Activated B cell treated with CpG ODN at 0.5 μM for 24 hours (primary cell): ENCODE data around the gene ADSS1. TPM values are rescaled to one million over a fixed set of nuclear protein-coding genes. Genes with fewer than 3 reads are reported as not detected.

ENCODE experiments used
- ATAC-seq: fragments of 200-7000 bp; cut with Tn5 transposase; one replicate; pipeline ENCODE4 v1.10.0; 2021; ENCODE audit warnings: low read depth, mild to moderate bottlenecking, moderate library complexity
- CTCF ChIA-PET: fragments of 350-600 bp; sonication (Branson Sonifier 250); formaldehyde crosslinking; loops from one replicate; lab custom pipeline; 2021; ENCODE audit warnings: antibody characterized with exemption; lab: Charles Lee
- POLR2A ChIA-PET: fragments of 350-600 bp; sonication (Branson Sonifier 250); formaldehyde crosslinking; loops from one replicate; lab custom pipeline; 2021; ENCODE audit warnings: antibody characterized with exemption; lab: Charles Lee
- DNase-seq: peaks from one replicate; pipeline ENCODE4 v3.0.0; 2022
- H3K27ac Mint-ChIP-seq: one replicate; pipeline ENCODE4 v1.8.0; 2020; ENCODE audit warnings: mixed read lengths
- H3K27me3 Mint-ChIP-seq: one replicate; pipeline ENCODE4 v1.8.0; 2021; ENCODE audit warnings: mixed read lengths
- H3K36me3 Mint-ChIP-seq: one replicate; pipeline ENCODE4 v1.8.0; 2021; ENCODE audit warnings: low read depth, mixed read lengths
- H3K4me1 Mint-ChIP-seq: one replicate; pipeline ENCODE4 v1.8.0; 2021; ENCODE audit warnings: mixed read lengths
- H3K4me3 Mint-ChIP-seq: one replicate; pipeline ENCODE4 v1.8.0; 2020; ENCODE audit warnings: mild to moderate bottlenecking, mixed read lengths
- H3K9me3 Mint-ChIP-seq: one replicate; pipeline ENCODE4 v1.8.0; 2020; ENCODE audit warnings: mixed read lengths
- CTCF ChIP-seq: fragments of 200-600 bp; IDR thresholded peaks from one replicate; pipeline ENCODE4 v1.8.0; 2022; ENCODE audit warnings: antibody characterized with exemption, mild to moderate bottlenecking
- intact Hi-C: fragments of 100-400 bp; cut with micrococcal nuclease; formaldehyde crosslinking; loops from one replicate; pipeline ENCODE4 v1.15.1; 2024
- total RNA-seq: library from RNA; stranded (reverse); gene quantifications from 2 replicates; pipeline ENCODE4 v1.2.3, GENCODE V29; 2022

The ADSS1 gene
- total RNA-seq, 1 donor from 2014 or later: 0.18 TPM

GRCh38 chr14:104707608-104708595 lies 16.1 kb upstream of the ADSS1 start:
- intact Hi-C loops: loop anchor here (1.0 kb wide), 4 partner anchors 19 to 630 kb away; partner anchors contain the start of gene INF2
- ATAC-seq: no peak
- no peak for DNase-seq
- H3K9me3 Mint-ChIP-seq: no peaks in the 10 kb centered on the region
- ChIA-PET POLR2A (interaction anchor here (1.6 kb wide), 1 partner anchor 51 kb away, joined by 7 read pairs; no protein-coding TSS in a partner anchor), CTCF (interaction anchor here (1.0 to 2.3 kb wide), 6 partner anchors 14 to 68 kb away, joined by 4 to 12 read pairs (median 8); partner anchors contain the start of gene SIVA1)
- no peak overlapping the region for H3K4me3 Mint-ChIP-seq
- H3K27ac Mint-ChIP-seq: no peak overlapping the region
- no peak for TF ChIP-seq CTCF
- peaks cover 21% of the 10 kb centered on the region for H3K36me3 Mint-ChIP-seq
- H3K27me3 Mint-ChIP-seq: no peaks in the 10 kb centered on the region
- peaks cover 3% of the 10 kb centered on the region for H3K4me1 Mint-ChIP-seq

GRCh38 chr14:104708606-104709268 lies 15.3 kb upstream of the ADSS1 start:
- Mint-ChIP-seq H3K36me3 (peaks cover 20% of the 10 kb centered on the region), H3K27ac (no peak overlapping the region), H3K27me3 (no peaks in the 10 kb centered on the region), H3K4me1 (peaks cover 3% of the 10 kb centered on the region), H3K9me3 (no peaks in the 10 kb centered on the region), H3K4me3 (no peak overlapping the region)
- ChIA-PET CTCF (interaction anchor here (0.7 to 2.3 kb wide), 8 partner anchors 15 to 69 kb away, joined by 3 to 12 read pairs (median 8); partner anchors contain the start of gene SIVA1), POLR2A (interaction anchor here (1.1 to 1.6 kb wide), 3 partner anchors 14 to 52 kb away, joined by 3 to 7 read pairs (median 4); no protein-coding TSS in a partner anchor)
- ATAC-seq (peak; percentile 98), DNase-seq (peak; percentile 72)
- no peak for TF ChIP-seq CTCF
- intact Hi-C loops: loop anchor here (1.0 kb wide), 4 partner anchors 19 to 630 kb away; partner anchors contain the start of gene INF2

GRCh38 chr14:104709387-104710039 lies 14.5 kb upstream of the ADSS1 start:
- Mint-ChIP-seq H3K36me3 (peaks cover 20% of the 10 kb centered on the region), H3K27ac (no peak overlapping the region), H3K4me3 (no peak overlapping the region), H3K4me1 (peaks cover 3% of the 10 kb centered on the region), H3K9me3 (no peaks in the 10 kb centered on the region), H3K27me3 (no peaks in the 10 kb centered on the region)
- ATAC-seq (no peak), DNase-seq (no peak)
- ChIA-PET POLR2A (interaction anchor here (1.1 to 1.6 kb wide), 3 partner anchors 13 to 53 kb away, joined by 3 to 7 read pairs (median 4); no protein-coding TSS in a partner anchor), CTCF (interaction anchor here (0.7 to 2.3 kb wide), 8 partner anchors 16 to 69 kb away, joined by 3 to 12 read pairs (median 8); partner anchors contain the start of gene SIVA1)
- intact Hi-C loops: no loop called here
- TF ChIP-seq CTCF: no peak

GRCh38 chr14:104710071-104710735 lies 13.8 kb upstream of the ADSS1 start:
- DNase-seq (no peak), ATAC-seq (no peak)
- Mint-ChIP-seq H3K9me3 (no peaks in the 10 kb centered on the region), H3K4me3 (no peak overlapping the region), H3K4me1 (peaks cover 3% of the 10 kb centered on the region), H3K27ac (no peak overlapping the region), H3K27me3 (no peaks in the 10 kb centered on the region), H3K36me3 (peaks cover 22% of the 10 kb centered on the region)
- TF ChIP-seq CTCF: no peak
- intact Hi-C loops: no loop called here
- ChIA-PET CTCF (interaction anchor here (1.6 to 2.3 kb wide), 3 partner anchors 45 to 59 kb away, joined by 7 to 12 read pairs (median 11); no protein-coding TSS in a partner anchor), POLR2A (interaction anchor here (0.9 to 1.3 kb wide), 2 partner anchors 13 to 14 kb away, joined by 4 read pairs; partner anchors contain the start of gene ADSS1)
